Thyroid gland (tissue), 4 donors: ENCODE results near the gene RNF41. TPM values are rescaled to one million over a fixed set of nuclear protein-coding genes. Genes with fewer than 3 reads are reported as not detected.
A peak's percentile ranks its signal among the peaks of the same experiment; 100 is the strongest.
"Not testable (repeated sequence)": the region's sequence is repeated elsewhere in the genome, so short reads cannot be mapped to it uniquely, and the experiment has no call there.

Source experiments
- DNase-seq, 2 donors: peaks; one replicate each; pipeline ENCODE4 v3.0.0-alpha.2; 2019
- H3K27ac ChIP-seq, 3 donors: fragments of 200-600 bp; sonication (generic); 1 replicate in 2 of 3; 2 replicates in 1 of 3; pipeline ENCODE4 v1.5.1; 2016 to 2019; ENCODE audit warnings: mild to moderate bottlenecking in 1 of 3, moderate library complexity in 1 of 3
- H3K27me3 ChIP-seq: fragments of 200-600 bp; sonication (generic); one replicate; pipeline ENCODE4 v1.5.1; 2019
- H3K36me3 ChIP-seq, 2 donors: fragments of 200-600 bp; sonication (generic); one replicate each; pipeline ENCODE4 v1.5.1; 2016 to 2019
- H3K4me1 ChIP-seq, 2 donors: fragments of 200-600 bp; sonication (generic); one replicate each; pipeline ENCODE4 v1.5.1; 2017 to 2019
- H3K4me3 ChIP-seq, 3 donors: fragments of 200-600 bp; sonication (generic); replicated peaks in 1 of 3; 1 replicate in 2 of 3; 2 replicates in 1 of 3; pipeline ENCODE4 v1.5.1; 2016; ENCODE audit warnings: mild to moderate bottlenecking in 1 of 3
- H3K9me3 ChIP-seq: fragments of 200-600 bp; sonication (generic); one replicate; pipeline ENCODE4 v1.5.1; 2017
- CTCF ChIP-seq, 6 experiments: fragments of 200-600 bp in 3 of 6; fragments of 450-650 bp in 3 of 6; sonication (generic) in 3 of 6; IDR thresholded peaks; one replicate each; pipeline ENCODE4 v1.5.1; 2016 to 2019; ENCODE audit warnings: antibody characterized with exemption in 6 of 6, mild to moderate bottlenecking in 2 of 6, inconsistent platforms in 1 of 6, moderate library complexity in 1 of 6
- POLR2A ChIP-seq, 2 donors: fragments of 450-650 bp; IDR thresholded peaks; one replicate each; pipeline ENCODE4 v1.6.1; 2017; ENCODE audit warnings: antibody characterized with exemption in 2 of 2, mild to moderate bottlenecking in 2 of 2, moderate library complexity in 1 of 2
- WGBS, 2 donors: methylation state at CpG; one replicate each; pipeline ENCODE4 v1.1.5; 2017; 5-methylcytosine and 5-hydroxymethylcytosine counted together
- intact Hi-C: fragments of 100-400 bp; cut with DNase I; formaldehyde crosslinking; loops from one replicate; pipeline ENCODE4 v1.15.1; 2023
- total RNA-seq, 4 donors: library from RNA; depleted of rRNA; stranded (reverse); fragments of >200 nt; gene quantifications; one replicate each; pipeline ENCODE4 v1.2.3, GENCODE V29; 2016

RNF41 gene
- total RNA-seq, 4 donors from 2014 or later = 63.4 to 89.7 (median 73.4) TPM

GRCh38 chr12:56202838-56203237, 18.9 kb downstream of the RNF41 start:
- TF ChIP-seq POLR2A (IDR thresholded peaks at IDR 0.05) (no peak), CTCF (IDR thresholded peaks at IDR 0.05) (no peak)
- no peak overlapping the region for H3K4me3 ChIP-seq
- no peak for DNase-seq
- H3K27me3 ChIP-seq = no peaks in the 10 kb centered on the region
- intact Hi-C loops = loop anchor here (10.0 kb wide), 1 partner anchor 262 kb away; the partner anchor contains the start of gene SPRYD4
- peaks cover 0 to 5% of the 10 kb centered on the region in 2 donors for H3K4me1 ChIP-seq
- no peaks in the 10 kb centered on the region for H3K9me3 ChIP-seq
- H3K36me3 ChIP-seq = peaks cover 22 to 27% of the 10 kb centered on the region in 2 donors
- H3K27ac ChIP-seq = no peak overlapping the region
- WGBS, 2 donors = 60 to 67% methylated on average over 2 of the region's 2 CpGs

GRCh38 chr12:56202366-56202765, 19.4 kb downstream of the RNF41 start:
- Histone ChIP-seq H3K27me3 (no peaks in the 10 kb centered on the region), H3K27ac (peak overlapping the region in 1 of 3 donors; percentile 37), H3K4me1 (peaks cover 0 to 5% of the 10 kb centered on the region in 2 donors), H3K9me3 (no peaks in the 10 kb centered on the region), H3K4me3 (no peak overlapping the region), H3K36me3 (peaks cover 18 to 22% of the 10 kb centered on the region in 2 donors)
- WGBS, 2 donors = 56 to 64% methylated on average over 1 of the region's 1 CpG
- intact Hi-C loops = loop anchor here (10.0 kb wide), 1 partner anchor 262 kb away; the partner anchor contains the start of gene SPRYD4
- no peak for TF ChIP-seq POLR2A (IDR thresholded peaks at IDR 0.05)
- TF ChIP-seq CTCF (IDR thresholded peaks at IDR 0.05) = no peak
- DNase-seq = no peak

GRCh38 chr12:56198836-56199235, 22.9 kb downstream of the RNF41 start:
- TF ChIP-seq POLR2A (IDR thresholded peaks at IDR 0.05) (no peak), CTCF (IDR thresholded peaks at IDR 0.05) (no peak)
- 73 to 83% methylated on average over 1 of the region's 1 CpG for WGBS, 2 donors
- no peak overlapping the region for H3K4me3 ChIP-seq
- no peaks in the 10 kb centered on the region for H3K9me3 ChIP-seq
- H3K27ac ChIP-seq = no peak overlapping the region
- no peaks in the 10 kb centered on the region for H3K36me3 ChIP-seq
- DNase-seq = no peak
- intact Hi-C loops = no loop called here
- peaks cover 0 to 5% of the 10 kb centered on the region in 2 donors for H3K4me1 ChIP-seq
- H3K27me3 ChIP-seq = no peaks in the 10 kb centered on the region

- peaks cover 0 to 5% of the 10 kb centered on the region in 2 donors for H3K4me1 ChIP-seq
- 85 to 93% methylated on average over 9 of the region's 9 CpGs for WGBS, 2 donors
- no peak overlapping the region for H3K4me3 ChIP-seq
- no peaks in the 10 kb centered on the region for H3K27me3 ChIP-seq
- no peak for DNase-seq
- no peak overlapping the region for H3K27ac ChIP-seq
- intact Hi-C loops = no loop called here
- TF ChIP-seq POLR2A (IDR thresholded peaks at IDR 0.05) (no peak), CTCF (IDR thresholded peaks at IDR 0.05) (no peak)
- H3K9me3 ChIP-seq = no peaks in the 10 kb centered on the region
- H3K36me3 ChIP-seq = no peaks in the 10 kb centered on the region
These were observed 23.6 kb downstream of the RNF41 start for GRCh38 chr12:56197921-56198635.

- WGBS, 2 donors = 70 to 72% methylated on average over 11 of the region's 11 CpGs
These were observed 24.7 kb downstream of the RNF41 start for GRCh38 chr12:56196818-56197550.

More at GRCh38 chr12:56196818-56197550, 24.7 kb downstream of the RNF41 start:
- intact Hi-C loops, H3K36me3 ChIP-seq, H3K27me3 ChIP-seq, DNase-seq, H3K4me1 ChIP-seq, H3K4me3 ChIP-seq, H3K27ac ChIP-seq, H3K9me3 ChIP-seq: not testable (repeated sequence)
